Fibroblast of lung (primary cell): Measurements from ENCODE around the gene ZNF26.

Experiments
- EZH2 ChIP-seq: IDR thresholded peaks from 2 replicates; pipeline ENCODE4 v1.5.1; 2012; ENCODE audit warnings: low read length, control low read depth, mild to moderate bottlenecking; ENCODE audit errors: missing control alignments
- TF ChIP-seq, protein P1 (sequence below), 2 donors: IDR thresholded peaks in 1 of 2; conservative IDR thresholded peaks in 1 of 2; 1 replicate in 1 of 2; 2 replicates in 1 of 2; pipeline ENCODE4 v1.5.1; 2011 to 2012; ENCODE audit warnings: low read length in 2 of 2, control low read depth in 1 of 2, inconsistent platforms in 1 of 2, low read depth in 1 of 2, mild to moderate bottlenecking in 1 of 2

DNA sequence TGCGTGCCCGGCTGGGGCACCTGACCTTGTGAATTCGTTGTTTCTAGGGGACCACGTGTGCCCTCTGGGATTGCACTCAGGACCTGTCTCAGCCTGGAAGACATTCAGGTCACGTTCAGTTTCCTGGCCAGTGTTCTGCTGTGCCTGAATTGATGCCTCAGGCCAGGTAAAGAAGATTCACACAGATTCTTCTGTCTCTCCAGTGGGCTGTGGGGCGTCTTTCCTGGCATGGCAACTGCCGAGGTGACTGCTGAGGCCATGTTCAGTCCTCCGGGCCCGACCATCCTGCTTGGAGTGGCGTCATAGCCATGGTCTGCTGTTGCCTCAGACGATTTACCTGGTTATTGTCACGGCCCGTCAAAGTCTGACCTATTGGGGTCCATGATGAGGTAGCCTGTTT is 43.6 kb upstream of the ZNF26 start:
- TF ChIP-seq, protein P1, sequence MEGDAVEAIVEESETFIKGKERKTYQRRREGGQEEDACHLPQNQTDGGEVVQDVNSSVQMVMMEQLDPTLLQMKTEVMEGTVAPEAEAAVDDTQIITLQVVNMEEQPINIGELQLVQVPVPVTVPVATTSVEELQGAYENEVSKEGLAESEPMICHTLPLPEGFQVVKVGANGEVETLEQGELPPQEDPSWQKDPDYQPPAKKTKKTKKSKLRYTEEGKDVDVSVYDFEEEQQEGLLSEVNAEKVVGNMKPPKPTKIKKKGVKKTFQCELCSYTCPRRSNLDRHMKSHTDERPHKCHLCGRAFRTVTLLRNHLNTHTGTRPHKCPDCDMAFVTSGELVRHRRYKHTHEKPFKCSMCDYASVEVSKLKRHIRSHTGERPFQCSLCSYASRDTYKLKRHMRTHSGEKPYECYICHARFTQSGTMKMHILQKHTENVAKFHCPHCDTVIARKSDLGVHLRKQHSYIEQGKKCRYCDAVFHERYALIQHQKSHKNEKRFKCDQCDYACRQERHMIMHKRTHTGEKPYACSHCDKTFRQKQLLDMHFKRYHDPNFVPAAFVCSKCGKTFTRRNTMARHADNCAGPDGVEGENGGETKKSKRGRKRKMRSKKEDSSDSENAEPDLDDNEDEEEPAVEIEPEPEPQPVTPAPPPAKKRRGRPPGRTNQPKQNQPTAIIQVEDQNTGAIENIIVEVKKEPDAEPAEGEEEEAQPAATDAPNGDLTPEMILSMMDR (conservative IDR thresholded peaks at IDR 0.05 in 1 of 2, IDR thresholded peaks at IDR 0.05 in 1 of 2; ENCODE audit: low read depth in 1 of 2, low read length in 2 of 2), result no peak
- no peak for TF ChIP-seq EZH2
